ENCODE data around the gene MEI4. TPM values are rescaled to one million over a fixed set of nuclear protein-coding genes. Genes with fewer than 3 reads are reported as not detected.

The MEI4 gene, protein sequence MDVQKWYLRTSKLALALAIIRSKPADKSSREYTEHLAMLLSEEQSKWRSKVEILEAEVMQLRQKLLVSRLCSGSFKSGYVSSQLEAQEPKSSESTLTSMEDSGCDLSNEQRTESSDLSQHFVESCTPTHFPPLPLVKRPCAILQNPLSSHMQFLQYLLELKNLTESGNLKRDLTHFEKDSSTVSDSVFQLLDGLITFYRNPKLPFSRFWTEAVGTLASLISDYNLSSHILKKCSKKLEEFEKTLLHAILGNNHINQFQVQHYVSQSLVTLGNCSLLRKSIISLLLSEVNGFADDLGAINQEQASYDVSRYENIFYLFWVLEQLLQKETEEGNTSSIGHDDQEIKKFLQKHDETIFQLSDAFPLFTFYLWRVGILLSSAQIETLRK
- total RNA-seq, result 2.1 TPM

DNA sequence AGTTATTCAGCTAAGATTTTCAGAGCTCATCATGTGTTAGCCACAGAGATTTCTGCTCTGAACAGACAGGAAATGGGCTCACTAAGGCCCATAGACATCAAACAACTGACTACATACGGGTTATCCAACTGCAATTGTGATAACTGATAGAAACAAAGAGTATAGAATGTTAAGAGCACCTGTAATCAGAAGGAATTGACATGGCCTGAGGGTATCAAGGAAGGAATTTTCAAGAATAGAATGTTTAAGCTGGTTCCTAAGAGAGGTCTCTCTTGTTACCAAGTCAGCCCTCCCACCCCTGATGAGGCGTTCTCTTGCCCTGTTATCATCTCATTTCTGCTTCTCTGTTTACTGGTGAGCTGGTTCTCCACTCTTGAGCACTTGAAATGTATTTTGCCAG is at the start of gene MEI4:
TSS of gene MEI4 (plus strand) at position 301 of the 400 bp plus-strand sequence. CDS start 37,633 bp downstream, outside the sequence.

Other genes starting within 250 kb of the MEI4 start
- gene HTR1B, start 189.5 kb upstream of the MEI4 start, total RNA-seq, result 9.2 TPM

Data from diencephalon (tissue), 1 donor.